K562 (cell line): ENCODE data around the gene DDOST. TPM values are rescaled to one million over a fixed set of nuclear protein-coding genes. Genes with fewer than 3 reads are reported as not detected.

Experiments used
- ATAC-seq: fragments of 200-7000 bp; cut with Tn5 transposase; 3 replicates; pipeline ENCODE4 v1.9.1; 2020; ENCODE audit warnings: moderate library complexity
- BruUV-seq: library from RNA; stranded (reverse); fragments of 400-500 nt; replicated peaks from 2 replicates; lab custom pipeline; 2021; lab: Mats Ljungman, UMichigan
- CTCF ChIA-PET: fragments of 300-600 bp; formaldehyde crosslinking; extraction: SDS; loops from one replicate; lab custom pipeline; 2021; ENCODE audit warnings: low intra/inter-chr PET ratio; lab: Yijun Ruan, JAX
- POLR2A ChIA-PET: fragments of 300-600, 350-650 bp; sonication (Branson Sonifier 250); formaldehyde crosslinking; extraction: SDS; loops from one replicate; lab custom pipeline; 2021; ENCODE audit warnings: antibody characterized with exemption, inconsistent platforms; lab: Yijun Ruan, JAX
- DNase-seq, 4 experiments: peaks; one replicate each; pipeline versions ENCODE4 v3.0.0 to v3.0.0-alpha.2; 2011 to 2018; ENCODE audit warnings: low spot score in 3 of 4, mixed read lengths in 3 of 4; ENCODE audit errors: extremely low read depth in 1 of 4
- FAIRE-seq: peaks from 2 replicates; lab custom pipeline; 2011; peaks lifted over from hg19 to GRCh38; lab: Jason Lieb, UNC
- H2AFZ ChIP-seq: 2 replicates; pipeline ENCODE4 v1.6.0; 2011; ENCODE audit warnings: low read depth, low read length, control low read depth, inconsistent platforms
- H3K27ac ChIP-seq: fragments of 200-600 bp; 3 replicates; pipeline ENCODE4 v1.8.0; 2011; ENCODE audit warnings: low read depth, mild to moderate bottlenecking, control low read depth, inconsistent platforms, low read length, moderate library complexity, mixed read lengths; ENCODE audit errors: extremely low read depth
- H3K27me3 ChIP-seq, 2 experiments: fragments of 300-600 bp in 1 of 2; 2 replicates in 1 of 2; 3 replicates in 1 of 2; pipeline versions ENCODE4 v1.6.0 to v1.8.0; 2011; ENCODE audit warnings: inconsistent platforms in 2 of 2, low read length in 2 of 2, mild to moderate bottlenecking in 1 of 2, mixed read lengths in 1 of 2, moderate library complexity in 1 of 2; ENCODE audit not compliant: control insufficient read depth in 2 of 2, insufficient read depth in 2 of 2
- H3K36me3 ChIP-seq: fragments of 300-600 bp; 3 replicates; pipeline ENCODE4 v1.8.0; 2011; ENCODE audit warnings: mild to moderate bottlenecking, low read length, inconsistent platforms; ENCODE audit not compliant: control insufficient read depth, insufficient read depth
- H3K4me1 ChIP-seq, 2 experiments: fragments of 200-600 bp in 1 of 2; replicated peaks in 1 of 2; 2 replicates in 1 of 2; 3 replicates in 1 of 2; pipeline versions ENCODE4 v1.5.1 to v1.8.0; 2011; ENCODE audit warnings: inconsistent platforms in 2 of 2, low read length in 2 of 2, mild to moderate bottlenecking in 1 of 2, mixed read lengths in 1 of 2, moderate library complexity in 1 of 2; ENCODE audit not compliant: control insufficient read depth in 2 of 2, insufficient read depth in 2 of 2
- H3K4me2 ChIP-seq: 2 replicates; pipeline ENCODE4 v1.6.1; 2011; ENCODE audit warnings: low read length, control low read depth, inconsistent platforms, mixed read lengths; ENCODE audit not compliant: insufficient read depth
- H3K4me3 ChIP-seq: fragments of 200-600 bp; sonication (generic), shearing (Covaris generic); 2 replicates; pipeline ENCODE4 v1.5.1; 2016; ENCODE audit warnings: control low read depth, inconsistent platforms
- H3K79me2 ChIP-seq: fragments of 200-600 bp; 3 replicates; pipeline ENCODE4 v1.8.0; 2011; ENCODE audit warnings: low read length, inconsistent platforms; ENCODE audit not compliant: control insufficient read depth, insufficient read depth
- H3K9ac ChIP-seq, 2 experiments: 2 replicates each; pipeline versions ENCODE4 v1.6.0 to v1.6.1; 2011; ENCODE audit warnings: low read depth in 2 of 2, low read length in 2 of 2, control low read depth in 1 of 2, inconsistent platforms in 1 of 2, mild to moderate bottlenecking in 1 of 2, mixed read lengths in 1 of 2; ENCODE audit not compliant: insufficient read depth in 1 of 2
- H3K9me1 ChIP-seq: one replicate; pipeline ENCODE4 v1.6.0; 2011; ENCODE audit warnings: inconsistent platforms, mild to moderate bottlenecking, low read length, moderate library complexity; ENCODE audit not compliant: control insufficient read depth, insufficient read depth
- H3K9me3 ChIP-seq: replicated peaks from 2 replicates; pipeline ENCODE4 v1.5.1; 2011; ENCODE audit warnings: low read depth, low read length, inconsistent platforms; ENCODE audit not compliant: control insufficient read depth, insufficient read depth
- H4K20me1 ChIP-seq: replicated peaks from 2 replicates; pipeline ENCODE4 v1.6.1; 2011; ENCODE audit warnings: low read length, inconsistent platforms, mixed read lengths; ENCODE audit not compliant: control insufficient read depth, insufficient read depth
- HOXB6 ChIP-seq: fragments of 250-450 bp; sonication (Bioruptor Pico); IDR thresholded peaks from 2 replicates; pipeline ENCODE4 v1.5.1; 2022; ENCODE audit warnings: mild to moderate bottlenecking, borderline replicate concordance
- KLF6 ChIP-seq: fragments of 250-450 bp; sonication (Bioruptor Pico); IDR thresholded peaks from 2 replicates; pipeline ENCODE4 v1.4.0; 2020; ENCODE audit warnings: mild to moderate bottlenecking, moderate library complexity, borderline replicate concordance
- MTA1 ChIP-seq: fragments of 450-650 bp; IDR thresholded peaks from 2 replicates; pipeline ENCODE4 v1.6.1; 2017; ENCODE audit warnings: borderline replicate concordance
- NR2C1 ChIP-seq, 2 experiments: fragments of 450-650 bp; IDR thresholded peaks; 2 replicates each; pipeline ENCODE4 v1.6.1; 2017; ENCODE audit warnings: mild to moderate bottlenecking in 2 of 2, antibody characterized with exemption in 1 of 2, inconsistent platforms in 1 of 2, missing compliant biosample characterization in 1 of 2, missing genetic modification characterization in 1 of 2
- RFX1 ChIP-seq: fragments of 450-650 bp; IDR thresholded peaks from 2 replicates; pipeline ENCODE4 v1.6.1; 2016; ENCODE audit warnings: mild to moderate bottlenecking, moderate library complexity
- WGBS: fragments of 100-300 bp; shearing (Covaris generic); methylation state at CpG from one replicate; pipeline ENCODE4 v1.1.6; 2016; ENCODE audit warnings: low coverage, mixed read lengths; ENCODE audit not compliant: insufficient coverage; ENCODE audit errors: missing lambda C conversion rate; 5-methylcytosine and 5-hydroxymethylcytosine counted together
- in situ Hi-C: fragments of 300-500 bp; cut with MboI; formaldehyde crosslinking; loops from 4 replicates; pipeline ENCODE4 v1.15.0; 2018; ENCODE audit warnings: inconsistent platforms, mixed read lengths
- intact Hi-C: fragments of 100-400 bp; cut with micrococcal nuclease; formaldehyde crosslinking; loops from 2 replicates; pipeline ENCODE4 v1.14.2; 2022
- polyA plus RNA-seq, 8 experiments: library from polyadenylated mRNA; depleted of rRNA in 4 of 8; stranded (reverse) in 5 of 8; unstranded in 3 of 8; fragments of >200 nt; fragmentation: Nextera tagmentation in 2 of 8; fragmentation: Illumina TruSeq in 1 of 8; extraction: Ambion mirVana in 2 of 8; extraction: Trizol in 1 of 8; gene quantifications; 2 replicates each; pipeline versions ENCODE4 v1.2.1 to v1.2.3, GENCODE V29; 2011 to 2014; ENCODE audit warnings: inconsistent platforms in 1 of 8, missing spikeins in 1 of 8
- total RNA-seq, 7 experiments: library from RNA; depleted of rRNA in 6 of 7; stranded (reverse); fragments of >200 nt in 6 of 7; fragmentation: Illumina TruSeq in 2 of 7; extraction: Trizol in 2 of 7; gene quantifications; 2 replicates each; pipeline versions ENCODE4 v1.2.1 to v1.2.3, GENCODE V29; 2011 to 2021; ENCODE audit warnings: low replicate concordance in 1 of 7
- TF ChIP-seq, protein P1 (sequence below): sonication (generic); formaldehyde crosslinking; IDR thresholded peaks from 2 replicates; pipeline ENCODE4 v1.8.1; 2022; ENCODE audit warnings: missing genetic modification reagents
- TF ChIP-seq, protein P2 (sequence below): fragments of 250-450 bp; sonication (Bioruptor Pico); IDR thresholded peaks from 2 replicates; pipeline ENCODE4 v1.9.0; 2021; ENCODE audit warnings: mild to moderate bottlenecking, inconsistent platforms

The DDOST gene
- total and polyA plus RNA-seq, 9 of the 15 experiments (the other 6 are each of a cell fraction or from before 2014, with no cell fraction given): 173 to 306 (median 222) TPM

DNA sequence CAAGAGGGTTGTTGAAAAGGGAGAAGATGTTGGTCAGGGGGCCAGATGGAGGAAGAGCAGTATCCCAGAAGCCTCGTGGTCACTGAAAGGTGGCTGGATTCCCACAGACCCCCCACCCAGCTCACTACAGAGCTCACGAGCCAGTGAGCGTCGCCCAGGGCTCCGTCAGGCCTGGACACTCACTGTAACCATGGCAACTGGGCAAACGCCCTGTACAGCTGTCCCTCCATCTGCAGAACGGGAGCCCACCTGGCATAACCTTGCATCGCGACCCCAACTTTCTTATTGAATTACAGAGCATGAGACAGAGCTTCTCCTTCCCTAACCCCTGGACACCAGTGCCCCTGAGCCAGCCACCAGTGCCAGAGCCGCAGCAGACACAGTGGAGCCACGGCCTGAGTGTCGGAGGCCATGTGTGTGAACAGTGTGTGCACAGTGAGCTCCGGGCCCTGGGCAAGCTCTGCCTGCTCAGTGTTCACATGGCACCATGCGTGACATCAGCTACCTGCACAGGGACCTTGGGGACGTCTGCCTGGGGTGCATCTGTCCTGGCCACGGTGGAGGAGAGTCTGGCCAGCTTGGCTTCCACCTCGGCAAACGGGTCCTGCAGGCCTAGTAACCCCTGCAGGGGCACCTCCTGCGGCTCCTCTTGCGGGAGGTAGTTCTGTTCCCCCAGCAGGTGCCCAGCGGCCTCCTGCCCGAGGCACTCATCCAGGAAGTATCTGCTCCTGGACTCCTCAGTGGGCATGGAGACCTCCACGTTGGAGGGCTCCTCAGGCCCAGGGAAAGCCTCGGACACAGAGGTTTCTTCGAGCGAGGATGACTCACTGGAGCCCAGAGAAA, 25.9 kb upstream of the DDOST start:
- Histone ChIP-seq H3K9me1 (no peaks in the 10 kb centered on the region), H3K36me3 (no peaks in the 10 kb centered on the region), H3K4me2 (no peak overlapping the region), H3K27me3 (peaks cover 50 to 80% of the 10 kb centered on the region in 2 experiments), H3K9me3 (no peaks in the 10 kb centered on the region), H3K27ac (no peak overlapping the region), H4K20me1 (0 out of 2 replicates have a peak, but pooled peaks cover 6% of the 10 kb centered on the region), H3K4me3 (no peak overlapping the region), H2AFZ (no peak overlapping the region), H3K9ac (no peak overlapping the region), H3K79me2 (no peaks in the 10 kb centered on the region)
- in situ Hi-C loops: no loop called here
- ATAC-seq (peak; percentile 16; the same call in 2 of the 3 replicates), DNase-seq (no peak)
- CTCF ChIA-PET: no interaction called here
- POLR2A ChIA-PET: interaction anchor here (0.6 to 1.0 kb wide), 6 partner anchors 9 to 489 kb away, joined by 3 to 4 read pairs (median 3); no protein-coding TSS in a partner anchor
- intact Hi-C loops: no loop called here
- no TSS peak for BruUV-seq
- 14% methylated on average over 26 of the region's 26 CpGs for WGBS
- TF ChIP-seq RFX1: peak; percentile 92
- no peak for TF ChIP-seq MTA1
- TF ChIP-seq, all 486 proteins: peak for 1
- H3K4me1 ChIP-seq: peaks cover 0 to 27% of the 10 kb centered on the region in 2 experiments; a peak in 2 of 5 replicates
- no peak for FAIRE-seq

DNA sequence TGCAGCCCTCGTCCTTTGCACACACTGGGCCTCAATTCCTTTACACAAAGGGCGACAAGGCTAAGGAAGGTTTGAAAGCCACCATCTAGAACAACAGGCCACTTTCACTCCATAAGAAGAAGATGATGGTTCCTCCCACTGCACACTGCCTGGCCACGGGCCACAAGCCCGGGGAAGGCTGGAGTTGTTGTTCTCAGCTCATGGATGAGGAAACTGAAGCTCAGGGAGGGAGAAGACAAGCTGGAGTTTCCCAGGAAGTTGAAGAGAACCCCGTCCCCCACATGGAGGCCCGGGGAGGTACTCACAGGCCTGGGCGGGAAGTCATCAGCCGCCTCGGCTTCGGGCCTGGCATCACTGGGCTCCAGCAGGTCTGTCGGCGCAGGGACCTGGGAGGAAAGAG, 24.6 kb upstream of the DDOST start:
- no peak for ATAC-seq
- no peaks in the 10 kb centered on the region for H3K9me1 ChIP-seq
- peaks cover 57 to 81% of the 10 kb centered on the region in 2 experiments; a peak in 4 of 5 replicates for H3K27me3 ChIP-seq
- H3K4me1 ChIP-seq: peaks cover 0 to 27% of the 10 kb centered on the region in 2 experiments; a peak in 2 of 5 replicates
- FAIRE-seq: peak; percentile 19
- no peak overlapping the region for H2AFZ ChIP-seq
- WGBS: 18% methylated on average over 8 of the region's 12 CpGs
- BruUV-seq: no TSS peak
- peak overlapping the region in 1 of 2 experiments; percentile 42; a peak in 1 of 4 replicates for H3K9ac ChIP-seq
- DNase-seq: no peak
- in situ Hi-C loops (no loop called here), intact Hi-C loops (no loop called here)
- H4K20me1 ChIP-seq: 0 out of 2 replicates have a peak, but pooled peaks cover 6% of the 10 kb centered on the region
- no peaks in the 10 kb centered on the region for H3K9me3 ChIP-seq
- H3K27ac ChIP-seq: no peak overlapping the region
- ChIA-PET POLR2A (interaction anchor here (1.1 kb wide), 1 partner anchor 20 kb away, joined by 4 read pairs; no protein-coding TSS in a partner anchor), CTCF (no interaction called here)
- no peaks in the 10 kb centered on the region for H3K79me2 ChIP-seq
- H3K4me3 ChIP-seq: no peak overlapping the region
- H3K4me2 ChIP-seq: no peak overlapping the region
- no peaks in the 10 kb centered on the region for H3K36me3 ChIP-seq
- TF ChIP-seq, protein P1, sequence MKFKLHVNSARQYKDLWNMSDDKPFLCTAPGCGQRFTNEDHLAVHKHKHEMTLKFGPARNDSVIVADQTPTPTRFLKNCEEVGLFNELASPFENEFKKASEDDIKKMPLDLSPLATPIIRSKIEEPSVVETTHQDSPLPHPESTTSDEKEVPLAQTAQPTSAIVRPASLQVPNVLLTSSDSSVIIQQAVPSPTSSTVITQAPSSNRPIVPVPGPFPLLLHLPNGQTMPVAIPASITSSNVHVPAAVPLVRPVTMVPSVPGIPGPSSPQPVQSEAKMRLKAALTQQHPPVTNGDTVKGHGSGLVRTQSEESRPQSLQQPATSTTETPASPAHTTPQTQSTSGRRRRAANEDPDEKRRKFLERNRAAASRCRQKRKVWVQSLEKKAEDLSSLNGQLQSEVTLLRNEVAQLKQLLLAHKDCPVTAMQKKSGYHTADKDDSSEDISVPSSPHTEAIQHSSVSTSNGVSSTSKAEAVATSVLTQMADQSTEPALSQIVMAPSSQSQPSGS (CRISPR knock-in tag): no peak
- TF ChIP-seq NR2C1 (IDR thresholded peaks at IDR 0.05) (no peak), NR2C1 (tag; IDR thresholded peaks at IDR 0.05) (no peak), HOXB6 (CRISPR knock-in tag) (no peak), KLF6 (CRISPR knock-in tag) (no peak)
- TF ChIP-seq, protein P2, sequence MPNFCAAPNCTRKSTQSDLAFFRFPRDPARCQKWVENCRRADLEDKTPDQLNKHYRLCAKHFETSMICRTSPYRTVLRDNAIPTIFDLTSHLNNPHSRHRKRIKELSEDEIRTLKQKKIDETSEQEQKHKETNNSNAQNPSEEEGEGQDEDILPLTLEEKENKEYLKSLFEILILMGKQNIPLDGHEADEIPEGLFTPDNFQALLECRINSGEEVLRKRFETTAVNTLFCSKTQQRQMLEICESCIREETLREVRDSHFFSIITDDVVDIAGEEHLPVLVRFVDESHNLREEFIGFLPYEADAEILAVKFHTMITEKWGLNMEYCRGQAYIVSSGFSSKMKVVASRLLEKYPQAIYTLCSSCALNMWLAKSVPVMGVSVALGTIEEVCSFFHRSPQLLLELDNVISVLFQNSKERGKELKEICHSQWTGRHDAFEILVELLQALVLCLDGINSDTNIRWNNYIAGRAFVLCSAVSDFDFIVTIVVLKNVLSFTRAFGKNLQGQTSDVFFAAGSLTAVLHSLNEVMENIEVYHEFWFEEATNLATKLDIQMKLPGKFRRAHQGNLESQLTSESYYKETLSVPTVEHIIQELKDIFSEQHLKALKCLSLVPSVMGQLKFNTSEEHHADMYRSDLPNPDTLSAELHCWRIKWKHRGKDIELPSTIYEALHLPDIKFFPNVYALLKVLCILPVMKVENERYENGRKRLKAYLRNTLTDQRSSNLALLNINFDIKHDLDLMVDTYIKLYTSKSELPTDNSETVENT (CRISPR knock-in tag): no peak
